PFSK-1 (cell line): ENCODE measurements around the gene CPVL.

Experiments
- FOXP2 ChIP-seq: optimal IDR thresholded peaks from 2 replicates; pipeline ENCODE3; 2011; ENCODE audit warnings: borderline replicate concordance, control low read depth, inconsistent platforms; ENCODE audit not compliant: insufficient read depth; ENCODE audit errors: extremely low read length, extremely low read depth
- POLR2AphosphoS5 ChIP-seq: IDR thresholded peaks from 2 replicates; pipeline ENCODE4 v1.6.1; 2012; ENCODE audit warnings: low read depth, mild to moderate bottlenecking, control low read depth, low read length, moderate library complexity
- SIN3A ChIP-seq: IDR thresholded peaks from 2 replicates; pipeline ENCODE4 v1.6.1; 2012; ENCODE audit warnings: mild to moderate bottlenecking, low read length, moderate library complexity, borderline replicate concordance; ENCODE audit not compliant: insufficient read depth
- TAF1 ChIP-seq: IDR thresholded peaks from 2 replicates; pipeline ENCODE4 v1.6.1; 2012; ENCODE audit warnings: low read length, control low read depth, borderline replicate concordance; ENCODE audit not compliant: insufficient read depth
- TF ChIP-seq, protein P1 (sequence below), 2 experiments: IDR thresholded peaks; 2 replicates each; pipeline versions ENCODE4 v1.6.1 to v1.8.0; 2011 to 2012; ENCODE audit warnings: low read depth in 2 of 2, low read length in 2 of 2, control low read depth in 1 of 2, inconsistent platforms in 1 of 2, mild to moderate bottlenecking in 1 of 2, moderate library complexity in 1 of 2; ENCODE audit not compliant: insufficient read depth in 1 of 2

Gene CPVL

DNA sequence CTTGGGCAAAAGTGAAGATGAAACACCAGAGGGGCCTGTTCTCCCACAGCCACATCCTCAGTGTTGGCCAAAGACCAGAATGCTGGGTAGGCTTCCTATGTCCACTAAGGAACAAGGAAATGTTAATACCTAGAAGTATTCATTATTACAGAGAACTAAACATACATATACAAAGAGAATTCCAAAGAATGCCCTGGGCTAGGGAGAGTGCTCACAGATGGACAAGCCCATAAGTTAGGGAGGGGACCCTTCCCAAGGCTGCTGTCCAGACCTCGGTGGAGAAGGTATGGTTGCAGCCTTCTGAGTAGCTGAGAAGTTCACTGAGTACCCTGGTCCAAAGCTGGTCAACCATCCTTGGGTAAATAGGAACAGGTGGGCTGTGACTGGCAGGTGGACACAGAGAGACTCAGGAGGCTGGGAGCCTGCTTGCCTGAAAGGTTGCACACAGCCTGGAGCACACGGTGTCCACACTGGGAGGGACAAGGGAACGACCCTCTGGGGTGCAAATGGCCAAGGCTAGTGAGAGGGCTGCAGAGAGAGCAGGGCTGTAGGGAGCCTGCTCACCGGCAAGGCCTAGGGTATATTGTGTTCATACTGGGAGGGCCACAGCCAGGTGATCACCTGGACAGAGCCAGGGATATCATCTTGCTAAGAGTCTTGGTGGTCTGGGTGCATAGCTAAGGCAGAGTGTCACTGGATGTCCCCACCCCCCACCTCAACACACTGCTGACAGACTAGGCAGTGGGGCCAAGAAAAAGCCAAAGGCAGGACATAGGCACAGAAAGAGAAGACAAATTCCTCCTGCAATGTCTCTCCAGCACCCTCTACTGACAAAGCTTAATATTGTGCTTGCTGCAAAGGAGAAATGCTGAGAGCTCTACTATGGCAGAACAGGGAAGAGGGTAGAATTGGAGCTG lies 40.3 kb downstream of the CPVL start:
- TF ChIP-seq SIN3A, result no peak
- TF ChIP-seq POLR2AphosphoS5, result no peak
- TF ChIP-seq, protein P1, sequence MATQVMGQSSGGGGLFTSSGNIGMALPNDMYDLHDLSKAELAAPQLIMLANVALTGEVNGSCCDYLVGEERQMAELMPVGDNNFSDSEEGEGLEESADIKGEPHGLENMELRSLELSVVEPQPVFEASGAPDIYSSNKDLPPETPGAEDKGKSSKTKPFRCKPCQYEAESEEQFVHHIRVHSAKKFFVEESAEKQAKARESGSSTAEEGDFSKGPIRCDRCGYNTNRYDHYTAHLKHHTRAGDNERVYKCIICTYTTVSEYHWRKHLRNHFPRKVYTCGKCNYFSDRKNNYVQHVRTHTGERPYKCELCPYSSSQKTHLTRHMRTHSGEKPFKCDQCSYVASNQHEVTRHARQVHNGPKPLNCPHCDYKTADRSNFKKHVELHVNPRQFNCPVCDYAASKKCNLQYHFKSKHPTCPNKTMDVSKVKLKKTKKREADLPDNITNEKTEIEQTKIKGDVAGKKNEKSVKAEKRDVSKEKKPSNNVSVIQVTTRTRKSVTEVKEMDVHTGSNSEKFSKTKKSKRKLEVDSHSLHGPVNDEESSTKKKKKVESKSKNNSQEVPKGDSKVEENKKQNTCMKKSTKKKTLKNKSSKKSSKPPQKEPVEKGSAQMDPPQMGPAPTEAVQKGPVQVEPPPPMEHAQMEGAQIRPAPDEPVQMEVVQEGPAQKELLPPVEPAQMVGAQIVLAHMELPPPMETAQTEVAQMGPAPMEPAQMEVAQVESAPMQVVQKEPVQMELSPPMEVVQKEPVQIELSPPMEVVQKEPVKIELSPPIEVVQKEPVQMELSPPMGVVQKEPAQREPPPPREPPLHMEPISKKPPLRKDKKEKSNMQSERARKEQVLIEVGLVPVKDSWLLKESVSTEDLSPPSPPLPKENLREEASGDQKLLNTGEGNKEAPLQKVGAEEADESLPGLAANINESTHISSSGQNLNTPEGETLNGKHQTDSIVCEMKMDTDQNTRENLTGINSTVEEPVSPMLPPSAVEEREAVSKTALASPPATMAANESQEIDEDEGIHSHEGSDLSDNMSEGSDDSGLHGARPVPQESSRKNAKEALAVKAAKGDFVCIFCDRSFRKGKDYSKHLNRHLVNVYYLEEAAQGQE (IDR thresholded peaks at IDR 0.05; ENCODE audit: insufficient read depth in 1 of 2, low read depth in 2 of 2, low read length in 2 of 2), result no peak
- no peak for TF ChIP-seq TAF1
- no peak for TF ChIP-seq FOXP2

DNA sequence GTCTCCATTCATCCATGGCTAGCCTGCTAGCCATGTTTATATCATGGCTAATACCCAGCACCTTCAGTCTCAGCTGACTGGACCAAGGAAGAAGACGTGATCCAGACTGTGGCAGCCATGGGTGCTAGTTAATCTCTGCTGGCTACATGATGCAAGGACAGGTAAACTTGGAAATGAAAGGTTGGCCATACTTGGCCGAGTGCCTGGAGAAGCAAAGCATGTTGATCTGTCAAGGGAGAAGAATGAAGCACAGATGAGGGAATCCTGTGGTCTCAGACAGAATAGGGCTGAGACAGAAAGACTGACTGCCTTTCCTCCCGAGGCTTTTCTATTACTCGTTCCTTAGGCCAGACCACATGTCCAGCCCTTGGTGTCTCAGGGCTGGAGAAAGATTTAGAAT lies 41.1 kb downstream of the CPVL start:
- TF ChIP-seq POLR2AphosphoS5, result no peak
- TF ChIP-seq FOXP2, result no peak
- TF ChIP-seq SIN3A, result no peak

DNA sequence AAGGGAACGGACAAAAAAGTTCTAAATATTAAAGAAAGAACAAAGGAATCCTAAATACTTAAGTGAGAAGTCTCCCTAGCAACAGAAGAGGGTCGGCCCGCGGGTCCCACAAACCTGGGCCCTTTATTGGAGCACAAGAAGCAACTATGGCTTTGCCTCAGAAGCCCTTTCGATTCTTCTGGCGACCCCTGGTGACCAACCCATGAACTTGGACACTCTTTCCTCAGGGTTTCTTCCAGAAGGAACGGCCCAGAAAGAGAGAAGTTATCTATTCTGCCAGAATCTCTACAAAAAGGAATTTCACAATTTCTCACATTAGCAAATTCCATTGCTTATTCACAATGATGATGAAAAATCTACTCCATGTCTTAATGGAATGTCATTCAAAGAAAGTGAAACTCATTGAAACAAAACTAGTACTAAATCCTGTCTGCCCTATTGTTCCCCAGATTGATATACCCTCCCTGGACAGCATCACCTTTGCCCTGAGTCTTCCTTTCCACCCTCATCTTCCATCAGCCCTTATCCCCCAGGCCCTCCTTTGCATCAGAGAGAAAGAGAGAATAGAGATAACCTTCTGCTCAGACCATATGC lies 43.7 kb downstream of the CPVL start:
- TF ChIP-seq POLR2AphosphoS5 (no peak), SIN3A (no peak), TAF1 (no peak), FOXP2 (no peak)
- TF ChIP-seq, protein P1 (IDR thresholded peaks at IDR 0.05; ENCODE audit: insufficient read depth in 1 of 2, low read depth in 2 of 2, low read length in 2 of 2), result no peak

DNA sequence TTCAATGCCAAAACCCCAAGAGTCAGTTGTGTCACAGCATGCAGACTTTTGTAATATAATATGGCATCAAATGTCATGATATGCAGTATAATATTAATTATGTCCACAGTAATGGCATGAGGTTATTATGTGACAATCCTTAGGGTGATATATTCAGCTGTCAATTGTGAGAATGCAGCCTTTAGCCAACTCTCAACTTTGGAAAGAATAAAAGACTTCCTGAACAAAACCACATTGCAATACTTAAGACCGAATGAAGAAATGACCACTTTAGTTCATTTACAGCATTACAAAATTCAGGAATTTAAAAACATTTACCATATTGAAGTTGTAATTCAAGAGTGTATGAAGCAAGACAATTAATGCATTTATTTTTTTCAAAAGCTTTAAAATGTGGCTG lies 45.4 kb downstream of the CPVL start:
- no peak for TF ChIP-seq POLR2AphosphoS5
- no peak for TF ChIP-seq SIN3A
- TF ChIP-seq FOXP2, result no peak
- TF ChIP-seq TAF1, result no peak
- TF ChIP-seq, protein P1 (IDR thresholded peaks at IDR 0.05; ENCODE audit: insufficient read depth in 1 of 2, low read depth in 2 of 2, low read length in 2 of 2), result no peak

DNA sequence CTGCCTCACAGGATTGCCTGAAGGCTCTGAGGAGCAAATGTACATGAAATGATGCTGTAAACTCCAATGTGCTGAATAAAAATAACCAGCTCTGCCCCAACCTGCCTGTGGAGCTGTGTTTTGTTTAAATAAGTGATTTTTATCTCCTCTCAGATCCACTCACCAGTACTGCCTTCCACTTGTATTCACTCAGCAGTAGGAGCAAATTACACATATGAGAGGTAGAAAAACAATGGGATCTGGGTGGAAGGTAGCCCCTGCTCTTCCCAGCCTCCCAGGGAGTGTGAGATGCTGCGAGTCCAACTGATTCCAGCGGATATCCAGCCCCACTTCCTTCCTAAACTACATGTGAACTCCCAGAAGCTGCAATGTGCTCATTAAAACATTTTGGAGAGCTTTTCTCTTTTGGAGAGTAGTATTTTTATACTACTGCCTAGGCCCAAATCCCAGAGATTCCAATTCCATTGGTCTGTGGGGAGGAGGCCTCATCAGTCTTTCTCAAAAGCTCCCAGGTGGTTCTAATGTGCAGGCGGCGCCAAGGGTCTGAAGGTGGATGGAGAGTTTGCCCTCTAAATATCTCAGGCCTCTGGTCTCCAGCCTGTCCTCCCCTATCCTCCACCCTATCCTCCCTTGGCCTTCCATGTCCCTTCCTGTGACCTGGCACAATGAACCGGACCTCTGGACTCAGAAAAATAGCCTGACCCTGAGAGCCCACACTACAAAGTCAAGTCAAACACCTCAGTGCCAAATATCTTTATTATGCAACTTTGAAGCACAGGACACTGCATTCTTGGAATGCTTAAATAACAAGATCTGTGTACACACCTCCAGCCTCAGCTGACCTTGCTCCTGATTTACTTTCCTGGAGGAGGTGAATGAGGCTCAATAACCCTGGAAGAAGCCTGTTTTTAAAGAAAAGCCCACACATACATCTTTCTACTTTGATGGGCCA lies 46.2 kb downstream of the CPVL start:
- no peak for TF ChIP-seq FOXP2
- TF ChIP-seq SIN3A, result no peak

DNA sequence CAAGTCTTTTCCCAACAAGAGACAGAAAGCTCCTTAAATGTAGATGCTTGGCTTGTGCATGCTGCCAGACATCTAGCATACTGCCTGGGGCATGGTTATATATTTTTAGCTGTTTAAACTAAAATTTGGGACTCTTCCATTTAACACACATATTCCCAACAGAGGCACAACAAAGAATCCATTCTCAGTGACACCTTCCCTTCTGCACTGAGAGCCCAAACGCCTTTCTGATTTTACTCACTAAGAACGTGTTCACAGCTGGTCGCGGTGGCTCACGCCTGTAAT lies 49.9 kb downstream of the CPVL start:
- TF ChIP-seq SIN3A, result no peak
- TF ChIP-seq, protein P1 (IDR thresholded peaks at IDR 0.05; ENCODE audit: insufficient read depth in 1 of 2, low read depth in 2 of 2, low read length in 2 of 2), result no peak
- TF ChIP-seq TAF1, result no peak
- no peak for TF ChIP-seq FOXP2
- TF ChIP-seq POLR2AphosphoS5, result no peak
